AG10803 (cell line): ENCODE results near the gene SPOCK1.

ENCODE experiments used
- DNase-seq: peaks from one replicate; pipeline ENCODE4 v3.0.0; 2010; ENCODE audit warnings: low read depth
- H3K4me3 ChIP-seq: 2 replicates; pipeline ENCODE4 v1.5.1; 2011; ENCODE audit warnings: mild to moderate bottlenecking, low read length, control low read depth
- TF ChIP-seq, protein P1 (sequence below): conservative IDR thresholded peaks from 2 replicates; pipeline ENCODE4 v1.5.1; 2011; ENCODE audit warnings: mild to moderate bottlenecking, low read length, control low read depth, inconsistent platforms

Gene SPOCK1

DNA sequence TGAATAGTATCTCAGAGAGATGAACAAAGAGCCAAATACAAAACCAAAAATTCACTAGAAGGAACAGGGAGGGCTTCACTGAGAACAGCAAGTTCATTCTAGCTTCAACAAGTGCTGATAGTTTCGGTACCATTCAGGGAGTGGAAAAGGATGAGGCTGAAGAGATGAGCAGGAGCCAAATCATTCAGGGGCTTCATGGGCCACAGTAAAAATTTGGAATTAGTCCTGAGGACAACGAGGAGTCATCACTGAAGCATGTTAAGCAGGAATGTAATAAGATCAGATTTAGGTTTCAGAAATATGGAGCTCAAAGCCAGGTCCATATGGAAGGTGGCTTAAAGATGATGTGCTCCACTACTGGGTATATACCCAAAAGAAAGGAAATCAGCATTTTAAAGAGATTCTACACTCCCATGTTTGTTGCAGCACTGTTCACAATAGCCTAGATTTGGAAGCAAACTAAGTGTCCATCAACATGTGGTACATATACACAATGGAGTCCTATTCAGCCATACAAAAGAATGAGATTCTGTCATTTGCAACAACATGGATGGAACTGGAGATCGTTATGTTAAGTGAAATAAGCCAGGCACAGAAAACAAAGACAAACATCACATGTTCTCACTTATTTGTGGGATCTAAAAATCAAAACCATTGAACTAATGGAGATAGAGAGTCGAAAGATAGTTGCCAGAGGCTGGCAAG lies 36.2 kb downstream of the SPOCK1 start:
- TF ChIP-seq, protein P1, sequence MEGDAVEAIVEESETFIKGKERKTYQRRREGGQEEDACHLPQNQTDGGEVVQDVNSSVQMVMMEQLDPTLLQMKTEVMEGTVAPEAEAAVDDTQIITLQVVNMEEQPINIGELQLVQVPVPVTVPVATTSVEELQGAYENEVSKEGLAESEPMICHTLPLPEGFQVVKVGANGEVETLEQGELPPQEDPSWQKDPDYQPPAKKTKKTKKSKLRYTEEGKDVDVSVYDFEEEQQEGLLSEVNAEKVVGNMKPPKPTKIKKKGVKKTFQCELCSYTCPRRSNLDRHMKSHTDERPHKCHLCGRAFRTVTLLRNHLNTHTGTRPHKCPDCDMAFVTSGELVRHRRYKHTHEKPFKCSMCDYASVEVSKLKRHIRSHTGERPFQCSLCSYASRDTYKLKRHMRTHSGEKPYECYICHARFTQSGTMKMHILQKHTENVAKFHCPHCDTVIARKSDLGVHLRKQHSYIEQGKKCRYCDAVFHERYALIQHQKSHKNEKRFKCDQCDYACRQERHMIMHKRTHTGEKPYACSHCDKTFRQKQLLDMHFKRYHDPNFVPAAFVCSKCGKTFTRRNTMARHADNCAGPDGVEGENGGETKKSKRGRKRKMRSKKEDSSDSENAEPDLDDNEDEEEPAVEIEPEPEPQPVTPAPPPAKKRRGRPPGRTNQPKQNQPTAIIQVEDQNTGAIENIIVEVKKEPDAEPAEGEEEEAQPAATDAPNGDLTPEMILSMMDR: no peak
- no peak overlapping the region for H3K4me3 ChIP-seq
- DNase-seq: peak; percentile 30

DNA sequence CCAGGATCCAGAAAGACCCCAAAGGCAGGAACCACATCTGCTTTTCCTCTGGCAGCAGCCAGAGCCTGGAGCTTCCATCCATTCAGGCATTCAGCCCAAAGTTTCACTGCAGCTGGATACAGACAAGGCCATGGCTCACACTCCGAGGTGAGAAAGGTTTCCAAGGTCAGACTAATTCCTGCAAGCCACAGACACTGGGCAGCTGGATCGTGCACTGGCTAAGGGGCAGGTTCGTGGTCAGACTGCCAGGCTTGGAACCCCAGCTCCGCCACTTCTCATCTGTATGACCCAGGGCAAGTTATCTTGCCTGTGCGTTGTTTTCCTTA lies 36.9 kb downstream of the SPOCK1 start:
- no peak for DNase-seq
- no peak overlapping the region for H3K4me3 ChIP-seq
- TF ChIP-seq, protein P1: no peak

DNA sequence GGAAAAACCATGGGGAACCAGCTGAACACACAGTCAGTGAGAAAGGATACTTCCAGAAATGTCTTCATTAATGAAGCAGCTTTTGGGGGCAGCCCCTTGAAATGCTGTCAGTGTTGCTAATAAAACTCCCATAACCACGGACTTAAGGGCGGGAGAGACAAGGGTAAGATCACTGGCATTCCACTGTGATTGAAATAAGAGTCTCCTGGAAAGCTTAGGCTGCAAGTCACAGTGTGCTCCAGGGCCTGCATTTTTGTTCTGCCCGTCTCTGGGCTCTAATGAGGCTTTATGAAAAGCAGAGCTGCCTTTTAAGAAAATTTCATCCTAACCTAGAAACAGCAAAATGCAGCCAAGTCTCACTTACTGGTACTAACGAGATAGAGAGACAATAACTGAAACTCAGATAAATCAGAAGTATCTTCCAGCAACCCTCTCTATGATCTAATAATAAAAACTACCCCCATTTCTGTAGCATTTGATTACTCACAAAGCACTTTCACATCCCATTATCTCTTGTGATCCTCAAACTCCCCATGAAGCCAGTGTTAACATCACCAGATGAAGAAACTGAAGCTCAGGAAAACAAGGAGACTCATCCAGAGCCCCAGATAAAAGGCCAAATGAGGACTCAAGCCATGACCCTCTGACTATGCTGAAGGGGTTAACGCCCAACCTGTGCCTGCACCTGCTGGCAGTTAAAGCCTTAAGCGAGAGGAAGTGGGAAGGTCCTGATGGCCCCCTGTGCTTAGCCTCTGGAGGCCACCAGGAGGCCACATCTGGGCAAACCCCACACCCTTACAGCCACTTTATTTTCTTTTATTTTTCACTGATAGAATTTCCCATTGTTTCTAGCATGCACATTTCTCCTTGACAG lies 37.5 kb downstream of the SPOCK1 start:
- TF ChIP-seq, protein P1: peak; percentile 21; the same call in 1 of the 2 replicates
- H3K4me3 ChIP-seq: no peak overlapping the region
- peak; percentile 9 for DNase-seq

DNA sequence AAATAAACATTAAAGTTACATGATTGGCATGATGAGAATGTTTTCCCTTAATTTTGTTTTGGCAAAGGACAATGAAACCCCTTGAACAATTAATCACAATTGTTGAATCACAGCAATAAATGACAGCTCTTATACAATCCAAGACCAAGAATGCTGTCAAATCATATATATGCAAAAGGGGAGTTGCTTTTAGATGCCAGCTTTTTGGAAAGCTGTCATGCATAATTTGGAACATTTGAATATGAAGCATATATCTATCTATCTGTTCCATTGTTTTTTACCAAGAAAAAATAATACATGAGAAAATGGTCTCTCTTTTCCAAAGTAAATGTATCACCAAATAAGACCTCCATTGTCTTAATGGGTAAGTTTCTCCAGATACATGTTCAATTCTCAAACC lies 44.5 kb downstream of the SPOCK1 start:
- H3K4me3 ChIP-seq: no peak overlapping the region
- TF ChIP-seq, protein P1: no peak
- no peak for DNase-seq

DNA sequence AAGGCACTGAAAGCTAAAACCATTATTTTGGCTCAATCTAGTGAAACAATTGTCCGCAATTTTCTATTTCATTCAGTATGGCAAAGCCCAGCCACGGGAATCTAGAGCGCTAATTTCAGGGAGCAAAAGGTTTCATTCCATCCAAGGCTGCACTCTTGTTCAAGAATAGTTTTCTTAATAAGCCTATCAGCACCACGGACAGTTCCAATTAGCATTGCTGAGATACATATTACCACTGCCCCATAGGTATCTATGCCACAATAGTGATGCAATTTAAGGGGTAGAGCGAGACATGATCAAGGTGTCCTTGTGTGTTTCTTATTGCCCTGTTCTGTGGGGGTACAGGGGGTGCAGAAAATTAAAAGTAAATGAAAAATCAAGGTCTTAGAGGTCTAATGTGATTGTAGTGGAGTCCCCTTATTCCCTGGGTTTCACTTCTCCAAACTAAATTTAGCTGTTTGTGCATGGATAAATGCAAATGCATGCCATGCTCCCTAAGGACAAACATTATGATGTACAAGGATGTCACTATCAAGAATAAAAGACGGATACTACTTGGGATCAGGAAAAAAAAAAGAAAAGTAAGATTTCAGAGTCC lies 45.5 kb downstream of the SPOCK1 start:
- H3K4me3 ChIP-seq: no peak overlapping the region
- peak; percentile 53 for DNase-seq
- TF ChIP-seq, protein P1: no peak

DNA sequence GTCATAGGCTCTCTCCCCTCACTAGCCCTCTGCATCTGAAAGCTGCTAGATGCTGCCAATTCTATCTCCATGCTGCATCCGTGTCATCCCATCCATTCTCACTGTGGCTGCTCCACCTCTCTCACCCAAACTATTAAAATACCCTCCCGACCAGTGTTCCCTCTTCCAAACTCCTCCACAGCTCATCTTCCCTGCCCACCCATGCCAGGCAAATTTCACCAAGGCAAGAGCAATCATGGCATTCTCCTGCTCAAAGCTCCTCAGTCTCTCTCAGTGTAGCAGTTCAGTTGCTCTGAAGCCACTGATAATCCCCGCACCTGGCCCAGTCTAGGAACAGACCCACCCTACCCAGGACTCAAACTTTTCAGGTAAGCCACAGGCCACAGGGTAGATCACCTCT lies 48.4 kb downstream of the SPOCK1 start:
- TF ChIP-seq, protein P1: no peak
- no peak for DNase-seq
- no peak overlapping the region for H3K4me3 ChIP-seq
